HL-60/S4 treated with retinoic acid at 250 ng/mL for 4 days and 3 days (cell line): Measurements from ENCODE around the gene GEN1.
"Not testable (repeated sequence)": the region's sequence is repeated elsewhere in the genome, so short reads cannot be mapped to it uniquely, and the experiment has no call there.

Experiments used
- in situ Hi-C: fragments of 300-500 bp; cut with MboI; formaldehyde crosslinking; loops from 2 replicates; pipeline ENCODE4 v1.7.0; 2022; ENCODE audit warnings: low sequenced_read_pairs

GEN1 gene

DNA sequence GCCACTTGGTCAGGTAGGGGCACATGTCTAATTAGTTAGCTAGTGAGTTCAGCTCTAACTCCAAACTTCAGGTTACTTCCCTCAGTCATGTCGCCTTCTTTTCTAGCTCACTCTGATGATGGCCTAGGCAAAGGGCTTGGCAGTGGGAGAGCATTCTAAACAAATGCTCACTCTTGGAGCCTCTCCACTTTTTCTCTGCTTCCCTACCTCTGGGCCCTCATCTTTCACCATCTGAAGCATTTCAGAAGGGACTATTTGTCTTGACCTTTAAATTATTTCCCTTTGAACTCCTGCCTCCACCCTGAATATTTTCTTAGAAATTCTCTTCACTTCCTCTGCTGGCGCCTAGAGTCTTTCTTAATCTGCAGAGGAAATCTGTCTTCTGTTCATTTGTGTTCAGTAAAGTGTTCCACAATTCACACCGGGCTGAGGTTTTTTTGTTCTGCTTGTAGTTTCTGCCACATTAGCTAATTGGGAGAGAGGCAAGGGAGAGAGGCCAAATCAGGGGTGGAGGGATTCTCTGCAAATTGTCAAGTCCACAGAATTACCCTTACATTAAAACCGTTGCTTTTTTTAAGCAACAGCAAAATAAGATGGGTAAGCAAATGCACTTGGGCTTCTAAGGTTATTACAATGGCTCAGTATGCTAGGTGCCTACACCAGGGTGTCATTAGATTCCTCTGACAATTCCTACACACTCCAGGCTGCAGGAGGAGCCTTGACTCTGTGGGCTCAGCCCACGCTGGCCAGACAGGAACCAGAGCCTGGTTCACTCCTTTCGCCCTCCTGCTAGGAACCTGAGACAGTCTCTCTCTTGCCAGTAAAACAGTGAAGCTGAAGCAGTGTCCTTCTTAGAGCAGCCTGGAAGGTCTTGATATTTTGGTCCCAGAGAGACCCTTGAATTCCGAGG, 67.9 kb downstream of the GEN1 start:
- in situ Hi-C loops = no loop called here

DNA sequence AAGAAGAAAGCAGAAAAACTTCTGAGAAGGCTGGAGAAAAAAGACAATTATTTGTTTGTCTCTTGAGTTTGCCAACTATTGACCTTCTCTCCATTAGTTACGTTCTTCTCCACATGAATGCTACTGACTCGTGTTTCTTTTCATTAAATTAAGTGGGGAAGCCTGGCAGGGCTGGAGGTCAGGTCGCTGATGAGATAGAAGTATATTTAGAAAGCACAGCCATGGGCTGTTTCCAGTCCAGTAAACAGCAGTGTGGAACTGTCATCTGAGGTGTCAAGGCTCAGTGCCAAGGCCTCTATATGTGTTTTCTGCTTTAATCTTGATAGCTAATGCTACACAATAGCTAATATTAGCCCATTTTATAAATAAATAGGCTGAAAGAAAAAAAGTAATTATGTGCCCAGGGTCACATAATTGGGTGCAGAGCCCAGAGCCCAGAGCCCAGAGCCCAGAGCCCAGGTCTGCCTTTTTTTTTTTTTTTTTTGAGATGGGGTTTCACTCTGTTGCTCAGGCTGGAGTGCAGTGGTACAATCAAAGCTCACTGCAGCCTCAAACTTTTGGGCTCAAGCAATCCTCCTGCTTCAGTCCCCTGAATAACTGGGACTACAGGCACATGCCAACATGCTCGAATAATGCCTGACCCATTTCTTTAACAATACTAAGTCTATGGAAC, 68.6 kb downstream of the GEN1 start:
- in situ Hi-C loops = no loop called here

DNA sequence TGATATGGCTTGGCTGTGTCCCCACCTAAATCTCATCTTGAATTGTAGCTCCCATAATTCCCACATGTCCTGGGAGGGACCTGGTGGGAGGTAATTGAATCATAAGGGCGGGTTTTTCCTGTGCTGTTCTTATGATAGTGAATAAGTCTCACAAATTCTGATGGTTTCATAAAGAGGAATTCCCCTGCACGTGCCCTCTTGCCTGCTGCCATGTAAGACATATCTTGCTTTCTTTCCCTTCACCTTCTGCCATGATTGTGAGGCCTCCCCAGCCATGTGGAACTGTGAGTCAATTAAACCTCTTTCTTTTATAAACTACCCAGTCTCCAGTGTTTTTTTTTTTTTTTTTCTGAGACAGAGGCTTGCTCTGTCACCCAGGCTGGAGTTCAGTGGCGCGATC, 69.7 kb downstream of the GEN1 start:
- in situ Hi-C loops = not testable (repeated sequence)

DNA sequence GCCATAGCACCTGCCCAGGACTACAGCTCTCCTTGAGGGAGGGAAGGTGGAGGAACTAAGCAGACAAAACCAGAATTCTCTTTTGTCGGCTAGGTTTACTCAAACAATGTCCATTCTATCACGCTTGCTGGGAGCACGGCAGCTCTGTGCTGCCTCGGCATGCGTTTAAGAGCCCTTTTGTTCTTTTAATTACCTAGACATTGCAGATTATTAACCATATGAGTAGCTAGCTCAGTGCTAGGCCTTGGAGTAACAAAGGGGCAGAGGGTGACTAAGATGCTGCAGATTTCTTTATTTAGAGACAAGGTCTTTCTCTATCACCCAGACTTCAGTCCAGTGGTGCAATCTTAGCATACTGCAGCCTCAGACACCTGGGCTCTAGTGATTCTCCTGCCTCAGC, 73.4 kb downstream of the GEN1 start:
- in situ Hi-C loops = no loop called here

DNA sequence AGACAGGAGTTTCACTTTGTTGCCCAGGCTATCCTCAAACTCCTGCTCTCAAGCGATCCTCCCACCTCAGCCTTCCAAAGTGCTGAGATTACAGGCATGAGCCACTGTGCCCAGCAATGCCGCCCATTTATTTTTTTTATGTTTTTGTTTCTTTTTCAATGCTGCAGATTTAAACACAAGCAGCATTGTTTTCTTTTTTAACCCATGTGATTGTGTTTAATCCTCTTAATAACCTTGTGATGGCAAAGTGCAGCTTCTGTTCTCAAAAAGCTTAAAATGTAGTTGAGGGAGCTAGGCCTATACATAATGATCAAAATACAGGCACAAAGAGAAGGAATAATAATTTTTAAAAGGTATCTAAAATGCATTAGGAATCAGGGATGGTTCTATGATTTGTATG, 73.8 kb downstream of the GEN1 start:
- in situ Hi-C loops = no loop called here

DNA sequence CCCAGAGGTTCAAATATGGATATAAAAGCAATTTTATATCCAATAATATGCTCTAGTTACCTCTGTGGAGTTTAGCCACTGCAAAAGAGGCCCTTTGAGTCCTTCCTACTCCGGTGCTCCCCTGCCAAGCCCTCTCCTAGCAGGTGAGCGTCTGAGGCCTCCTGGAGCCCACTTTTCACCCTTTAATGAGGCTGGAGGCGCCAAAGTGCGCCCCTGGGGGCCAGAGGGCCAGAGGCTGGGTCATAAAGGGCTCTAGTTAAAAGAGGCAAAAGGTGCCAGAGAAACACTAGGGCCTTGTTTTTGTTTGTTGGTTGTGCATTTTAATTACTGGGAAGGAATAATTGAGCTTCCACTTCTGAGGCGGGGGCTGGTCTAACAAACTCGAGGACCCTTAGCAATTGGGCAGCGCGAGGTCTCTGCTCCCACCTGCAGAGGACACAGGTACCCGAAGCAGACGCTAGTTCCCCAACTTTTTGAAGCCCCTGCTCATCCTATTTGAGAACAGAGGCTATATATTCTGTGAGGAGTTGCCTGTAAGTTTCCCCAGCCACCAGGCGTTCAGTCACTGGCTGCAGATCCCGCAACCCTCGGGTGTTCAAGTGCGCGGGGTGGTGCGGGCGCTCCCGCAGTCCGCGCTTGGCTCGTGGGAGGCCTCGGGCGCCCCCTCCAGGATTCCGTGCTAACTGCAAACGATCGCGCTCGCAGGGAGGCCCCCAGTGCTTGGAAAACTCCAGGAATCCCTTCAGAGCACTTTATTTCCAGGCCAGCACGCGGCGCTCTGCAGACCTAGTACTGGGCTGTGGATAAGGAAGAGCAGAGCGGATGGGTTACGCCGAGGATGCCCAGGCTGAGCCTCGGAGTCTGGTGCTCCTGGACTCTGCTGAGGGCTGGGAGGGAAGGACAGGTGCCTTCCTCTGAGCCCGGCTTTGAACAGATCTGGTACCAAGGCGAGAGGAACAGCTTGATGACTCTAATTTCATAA, 76.4 kb downstream of the GEN1 start:
- in situ Hi-C loops = no loop called here

DNA sequence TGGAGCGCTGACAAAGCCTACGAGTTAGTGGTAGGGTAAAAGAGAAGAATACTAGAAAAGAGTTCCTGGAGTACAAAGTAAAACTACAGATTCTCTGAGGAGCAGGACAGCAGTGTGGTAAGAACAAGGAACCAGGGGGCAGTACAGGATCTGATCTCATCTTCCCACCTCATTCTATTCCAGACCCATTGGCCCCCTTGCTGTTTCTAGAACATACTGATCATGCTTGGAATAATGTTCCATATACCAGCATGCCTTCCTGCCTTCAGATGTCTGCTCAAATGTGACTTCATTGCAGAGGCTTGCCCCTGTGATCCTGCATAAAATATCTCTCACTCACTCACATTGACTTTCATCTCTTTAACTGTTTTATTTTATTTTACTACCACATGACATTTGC, 81.6 kb downstream of the GEN1 start:
- in situ Hi-C loops = no loop called here
